Ectodermal cell (in vitro differentiated cells): ENCODE measurements around the gene MAFF.

ENCODE experiments used
- H3K27ac ChIP-seq: 2 replicates; pipeline ENCODE4 v1.7.0; 2013; ENCODE audit warnings: mild to moderate bottlenecking, low read depth, low read length; ENCODE audit not compliant: insufficient read depth, poor library complexity, severe bottlenecking
- H3K27me3 ChIP-seq: 2 replicates; pipeline ENCODE4 v1.7.0; 2013; ENCODE audit warnings: mild to moderate bottlenecking, low read length; ENCODE audit not compliant: insufficient read depth, control insufficient read depth, poor library complexity, severe bottlenecking
- H3K36me3 ChIP-seq: one replicate; pipeline ENCODE4 v1.7.0; 2013; ENCODE audit warnings: low read length; ENCODE audit not compliant: control insufficient read depth, insufficient read depth
- H3K4me1 ChIP-seq: one replicate; pipeline ENCODE4 v1.7.0; 2013; ENCODE audit warnings: low read length; ENCODE audit not compliant: control insufficient read depth, insufficient read depth
- H3K4me3 ChIP-seq: 2 replicates; pipeline ENCODE4 v1.7.0; 2013; ENCODE audit warnings: low read depth, low read length, control low read depth; ENCODE audit not compliant: insufficient read depth
- H3K9me3 ChIP-seq: 2 replicates; pipeline ENCODE4 v1.7.0; 2013; ENCODE audit warnings: mild to moderate bottlenecking, low read length, moderate library complexity; ENCODE audit not compliant: control insufficient read depth
- WGBS, 2 experiments: methylation state at CpG; one replicate each; pipeline ENCODE4 v1.1.7; 2013; ENCODE audit warnings: missing lambda C conversion rate in 2 of 2; 5-methylcytosine and 5-hydroxymethylcytosine counted together

MAFF gene

GRCh38 chr22:38191055-38191454 lies 10.7 kb upstream of the MAFF start:
- no peak overlapping the region for H3K4me3 ChIP-seq
- no peaks in the 10 kb centered on the region for H3K36me3 ChIP-seq
- no peaks in the 10 kb centered on the region for H3K27me3 ChIP-seq
- WGBS, 2 experiments, result 87 to 90% methylated on average over 14 of the region's 14 CpGs
- H3K27ac ChIP-seq, result no peak overlapping the region
- H3K9me3 ChIP-seq, result no peaks in the 10 kb centered on the region
- no peaks in the 10 kb centered on the region for H3K4me1 ChIP-seq

- Histone ChIP-seq H3K27me3 (no peaks in the 10 kb centered on the region), H3K36me3 (no peaks in the 10 kb centered on the region), H3K27ac (no peak overlapping the region), H3K4me3 (no peak overlapping the region), H3K9me3 (no peaks in the 10 kb centered on the region), H3K4me1 (no peaks in the 10 kb centered on the region)
- 89 to 91% methylated on average over 10 of the region's 10 CpGs for WGBS, 2 experiments
Measured at GRCh38 chr22:38191731-38192474, 9.9 kb upstream of the MAFF start.

- Histone ChIP-seq H3K27ac (no peak overlapping the region), H3K4me1 (no peaks in the 10 kb centered on the region), H3K9me3 (no peaks in the 10 kb centered on the region), H3K27me3 (no peaks in the 10 kb centered on the region), H3K4me3 (no peak overlapping the region), H3K36me3 (no peaks in the 10 kb centered on the region)
- WGBS, 2 experiments, result 90 to 93% methylated on average over 3 of the region's 3 CpGs
Measured at GRCh38 chr22:38192475-38192863, 9.3 kb upstream of the MAFF start.

GRCh38 chr22:38193580-38193979 lies 8.2 kb upstream of the MAFF start:
- no peak overlapping the region for H3K27ac ChIP-seq
- no peaks in the 10 kb centered on the region for H3K4me1 ChIP-seq
- no peaks in the 10 kb centered on the region for H3K36me3 ChIP-seq
- H3K27me3 ChIP-seq, result no peaks in the 10 kb centered on the region
- WGBS, 2 experiments, result 88 to 89% methylated on average over 6 of the region's 6 CpGs
- H3K9me3 ChIP-seq, result no peaks in the 10 kb centered on the region
- H3K4me3 ChIP-seq, result no peak overlapping the region

- H3K4me3 ChIP-seq, result no peak overlapping the region
- WGBS, 2 experiments, result 84% methylated on average over 19 of the region's 19 CpGs
- H3K36me3 ChIP-seq, result no peaks in the 10 kb centered on the region
Measured at GRCh38 chr22:38196791-38197419, 4.9 kb upstream of the MAFF start.

GRCh38 chr22:38199826-38200559 lies 1.8 kb upstream of the MAFF start:
- WGBS, 2 experiments, result 87 to 89% methylated on average over 10 of the region's 10 CpGs
- Histone ChIP-seq H3K36me3 (no peaks in the 10 kb centered on the region), H3K27ac (no peak overlapping the region), H3K4me1 (peaks cover 8% of the 10 kb centered on the region), H3K9me3 (no peaks in the 10 kb centered on the region), H3K27me3 (peaks cover 45% of the 10 kb centered on the region), H3K4me3 (no peak overlapping the region)

More at GRCh38 chr22:38196791-38197419, 4.9 kb upstream of the MAFF start:
- H3K27ac ChIP-seq, result no peak overlapping the region
- H3K9me3 ChIP-seq, result no peaks in the 10 kb centered on the region
- no peaks in the 10 kb centered on the region for H3K4me1 ChIP-seq
- H3K27me3 ChIP-seq, result peaks cover 15% of the 10 kb centered on the region

- Histone ChIP-seq H3K27ac (no peak overlapping the region), H3K9me3 (no peaks in the 10 kb centered on the region), H3K4me1 (peaks cover 8% of the 10 kb centered on the region), H3K27me3 (peaks cover 50% of the 10 kb centered on the region), H3K36me3 (no peaks in the 10 kb centered on the region), H3K4me3 (peak overlapping the region; percentile 55)
- WGBS, 2 experiments, result 29 to 36% methylated on average over 8 of the region's 8 CpGs
Measured at GRCh38 chr22:38201371-38201710, 453 bp upstream of the MAFF start.

GRCh38 chr22:38202437-38203089 lies 769 bp downstream of the MAFF start:
- peak overlapping the region; percentile 55 for H3K4me3 ChIP-seq
- H3K27ac ChIP-seq, result no peak overlapping the region
- no peaks in the 10 kb centered on the region for H3K36me3 ChIP-seq
- H3K4me1 ChIP-seq, result peaks cover 8% of the 10 kb centered on the region
- 1% methylated on average over 74 of the region's 74 CpGs for WGBS, 2 experiments
- no peaks in the 10 kb centered on the region for H3K9me3 ChIP-seq
- H3K27me3 ChIP-seq, result peaks cover 50% of the 10 kb centered on the region

GRCh38 chr22:38203090-38203810 lies 1.5 kb downstream of the MAFF start:
- Histone ChIP-seq H3K4me3 (peak overlapping the region; percentile 55), H3K27ac (no peak overlapping the region), H3K27me3 (peaks cover 50% of the 10 kb centered on the region), H3K36me3 (no peaks in the 10 kb centered on the region), H3K9me3 (no peaks in the 10 kb centered on the region), H3K4me1 (peaks cover 8% of the 10 kb centered on the region)
- 14 to 17% methylated on average over 15 to 18 of the region's 19 CpGs for WGBS, 2 experiments
